Myocyte (in vitro differentiated cells): ENCODE measurements around the gene AKR1C1. TPM values are rescaled to one million over a fixed set of nuclear protein-coding genes. Genes with fewer than 3 reads are reported as not detected.
"Not testable (repeated sequence)": the region's sequence is repeated elsewhere in the genome, so short reads cannot be mapped to it uniquely, and the experiment has no call there.

Source experiments
- DNase-seq: peaks from one replicate; pipeline ENCODE4 v3.0.0-alpha.2; 2012; ENCODE audit warnings: low read depth
- total RNA-seq: library from RNA; depleted of rRNA; stranded (reverse); fragments of >200 nt; gene quantifications from 2 replicates; pipeline ENCODE4 v1.2.3, GENCODE V29; 2014

AKR1C1 gene
- total RNA-seq, 1 donor from 2014 or later = 38.1 TPM

DNA sequence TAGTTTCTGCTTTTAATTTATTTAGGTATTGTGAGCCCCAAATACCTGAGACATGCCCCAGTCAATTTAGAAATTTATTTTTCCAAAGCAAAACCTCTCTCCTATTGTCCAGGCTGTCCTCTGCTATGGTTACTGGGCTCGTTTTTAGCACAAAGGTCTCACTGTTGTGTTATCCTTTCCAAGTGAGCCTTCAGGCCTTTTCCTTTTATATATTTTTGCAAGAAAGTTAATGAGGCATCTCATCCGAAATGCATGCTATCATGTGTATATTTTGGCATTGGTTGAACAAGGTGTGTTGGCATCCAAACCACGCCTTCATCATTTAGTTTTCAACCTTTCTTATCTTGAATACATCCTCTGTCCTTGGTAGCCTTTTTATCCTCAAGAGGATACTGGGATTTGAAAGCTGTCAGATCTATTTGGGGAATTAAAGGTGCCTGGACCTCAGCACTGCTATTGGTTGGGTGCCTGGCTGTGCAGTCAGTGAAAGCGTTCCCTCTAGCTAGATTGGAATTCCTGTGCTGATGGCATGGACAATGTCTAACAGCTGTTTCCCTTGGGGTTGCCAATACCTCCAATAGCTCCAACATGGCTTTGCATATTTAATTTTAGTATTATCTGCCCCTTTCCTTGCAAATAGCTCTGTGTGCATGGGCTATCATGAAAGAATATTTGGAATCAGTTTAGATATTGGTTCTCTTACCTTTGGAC is 51.1 kb downstream of the AKR1C1 start:
- DNase-seq = not testable (repeated sequence)

DNA sequence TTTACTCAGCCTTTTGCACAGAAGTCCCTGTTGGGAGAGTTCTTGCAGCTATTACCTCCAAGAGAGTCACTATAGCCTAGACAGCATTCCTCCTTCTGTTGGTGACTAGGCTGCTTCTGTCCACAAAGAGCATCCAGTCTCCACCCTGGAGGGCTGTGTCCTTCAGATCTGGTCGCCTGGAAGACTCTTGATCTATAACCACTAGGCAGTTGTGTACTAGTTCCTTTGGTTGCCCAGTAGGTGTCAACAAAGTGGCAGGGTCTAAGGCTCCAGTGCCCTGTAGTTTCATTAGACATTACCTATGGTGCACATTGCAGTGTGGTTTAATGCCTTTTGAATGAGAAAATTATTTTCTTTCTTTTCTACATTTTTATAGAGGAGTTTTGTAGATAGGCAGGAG is 51.7 kb downstream of the AKR1C1 start:
- no peak for DNase-seq

DNA sequence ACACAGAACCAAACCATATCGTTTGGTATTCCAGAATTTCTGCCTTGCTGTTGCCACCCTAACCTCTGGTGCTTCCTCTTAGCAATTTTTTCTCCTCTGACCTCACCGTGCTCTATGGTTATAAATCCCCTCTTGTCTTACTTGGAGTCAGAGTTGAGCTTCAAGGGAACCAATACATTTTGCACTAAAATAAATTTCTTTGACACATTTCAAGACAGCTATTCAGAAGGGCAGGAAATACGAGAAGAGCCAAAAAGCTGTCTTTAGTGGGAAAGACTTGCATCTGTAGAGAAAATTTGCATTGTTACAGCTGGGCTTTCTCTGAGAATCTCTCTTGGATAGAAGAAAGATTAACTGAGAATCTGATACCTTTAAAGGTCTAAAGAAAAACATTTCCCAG is 54.9 kb downstream of the AKR1C1 start:
- DNase-seq = peak; percentile 44

DNA sequence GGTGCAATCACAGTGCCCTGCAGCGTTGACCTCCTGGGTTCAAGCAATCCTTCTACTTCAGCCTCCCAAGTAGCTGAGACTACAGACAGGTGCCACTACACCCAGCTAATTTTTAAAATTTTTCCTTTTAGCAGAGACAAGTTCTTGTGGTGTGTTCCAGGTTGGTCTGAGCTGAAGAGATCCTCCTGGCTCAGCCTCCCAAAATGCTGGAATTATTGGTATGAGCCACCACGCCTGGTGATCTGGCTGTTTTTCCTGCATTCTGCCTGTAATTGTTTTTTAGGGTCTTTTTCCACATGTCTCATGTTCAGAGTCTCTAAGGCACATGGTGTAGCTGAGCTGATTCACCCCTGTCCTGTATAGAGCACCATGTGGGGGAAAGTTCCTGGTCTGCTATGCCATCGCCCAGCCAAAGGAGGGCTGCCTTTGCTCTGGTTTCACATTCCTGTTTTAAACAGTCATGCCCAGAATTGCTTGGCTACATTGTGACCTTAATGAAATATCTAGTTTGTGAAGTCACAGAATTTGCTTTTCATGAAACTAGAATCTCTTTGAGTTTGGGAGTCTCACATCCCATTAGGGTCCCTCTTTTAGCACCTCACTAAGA is 55.6 kb downstream of the AKR1C1 start:
- DNase-seq = peak; percentile 77

DNA sequence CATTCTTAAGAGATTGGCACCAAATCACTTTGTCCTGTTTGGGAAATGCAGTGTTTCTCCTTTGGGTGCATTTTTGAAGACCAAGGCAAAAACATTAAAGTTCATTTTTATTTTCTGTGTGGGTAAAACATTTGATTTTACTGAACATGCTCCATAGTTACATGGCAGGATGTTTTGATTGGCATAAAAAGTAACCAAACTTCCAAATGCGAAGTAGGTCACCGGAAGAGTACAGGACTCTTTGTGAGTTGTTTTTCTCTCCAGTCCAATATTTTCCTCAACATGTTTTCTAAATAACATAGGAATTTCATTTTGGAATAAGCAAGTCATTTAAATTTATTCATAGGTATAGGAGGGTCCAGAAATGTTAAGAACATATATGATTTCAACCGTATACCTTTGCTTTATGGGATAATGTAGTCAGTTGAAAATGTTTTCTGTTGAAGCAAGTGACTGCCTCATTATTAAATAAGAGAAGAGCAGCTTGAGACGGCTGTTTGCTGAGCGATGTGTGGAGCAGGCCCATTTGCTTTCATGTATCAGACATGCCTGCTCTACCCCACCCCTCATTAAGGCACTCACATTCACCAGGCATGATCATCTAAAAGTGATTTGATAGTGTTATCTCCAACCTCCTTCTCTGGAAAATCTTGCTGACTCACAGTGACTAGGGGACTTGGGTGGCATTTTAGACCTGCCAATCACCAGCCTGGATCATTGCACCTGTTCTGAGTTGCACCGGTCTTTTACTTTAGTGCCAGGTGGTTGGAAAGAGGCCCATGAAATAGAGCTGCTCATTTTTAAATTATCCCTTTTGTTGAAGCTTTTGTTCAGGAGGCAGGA is 56.8 kb downstream of the AKR1C1 start:
- DNase-seq = peak; percentile 85

DNA sequence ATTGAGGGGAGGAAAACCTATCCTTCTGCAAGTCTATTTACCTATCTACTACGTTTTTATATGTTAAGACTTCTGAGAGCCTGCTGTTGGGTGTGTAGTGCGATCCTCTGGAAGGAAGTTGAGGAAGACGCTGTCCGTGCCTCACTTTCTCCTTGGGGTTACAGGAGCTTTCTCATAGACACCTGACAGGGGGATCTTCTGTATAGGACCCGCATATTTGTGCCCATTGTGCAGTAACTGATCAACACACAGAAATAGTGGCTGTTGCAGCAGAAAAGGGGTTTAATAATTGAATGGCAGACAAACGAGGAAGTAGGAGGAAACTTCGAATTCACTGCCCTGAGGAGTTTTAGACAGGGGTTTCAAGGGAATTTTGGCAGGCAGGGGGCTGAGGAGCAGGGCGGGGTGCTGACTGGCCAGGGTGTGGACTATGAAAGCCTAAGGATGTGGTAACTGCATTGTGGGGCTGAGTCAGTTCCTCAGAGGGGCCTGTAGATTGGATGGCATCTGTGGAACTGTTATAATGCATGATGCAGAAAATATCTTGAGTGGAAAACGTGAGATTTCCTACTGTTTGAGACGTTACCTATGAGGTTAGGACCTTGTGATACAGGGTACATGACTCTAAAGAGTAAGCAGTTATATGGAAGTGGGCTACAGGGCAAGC is 58.5 kb downstream of the AKR1C1 start:
- not testable (repeated sequence) for DNase-seq

DNA sequence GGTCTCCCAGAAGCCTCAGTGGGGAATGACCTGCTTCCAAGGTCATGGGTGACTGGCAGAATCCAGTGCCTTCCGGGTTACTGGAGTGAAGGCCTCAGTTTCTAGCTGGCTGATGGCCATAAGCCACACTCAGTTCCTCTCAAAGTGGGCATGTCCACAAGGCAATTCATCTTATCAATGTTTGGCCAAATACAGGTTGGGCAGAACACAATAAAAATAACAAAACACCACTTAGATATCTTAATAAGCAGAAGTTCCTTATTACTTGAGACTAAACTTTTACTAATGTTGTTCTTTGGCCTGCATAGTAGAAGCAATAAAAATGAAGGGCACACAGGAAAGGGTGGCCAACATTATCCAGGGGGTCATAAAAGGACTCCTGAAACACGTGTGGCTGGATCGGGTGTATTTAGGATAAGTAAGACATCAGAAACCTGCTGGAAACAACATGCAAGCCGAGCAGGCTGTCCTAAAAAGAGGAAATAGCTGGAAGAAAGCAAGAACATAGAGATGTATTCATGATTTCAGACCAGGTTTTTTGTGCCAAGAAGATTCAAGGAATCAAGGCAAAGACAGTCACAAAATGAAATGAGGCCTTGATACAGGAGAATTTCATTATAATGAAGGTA is 60.1 kb downstream of the AKR1C1 start:
- no peak for DNase-seq

DNA sequence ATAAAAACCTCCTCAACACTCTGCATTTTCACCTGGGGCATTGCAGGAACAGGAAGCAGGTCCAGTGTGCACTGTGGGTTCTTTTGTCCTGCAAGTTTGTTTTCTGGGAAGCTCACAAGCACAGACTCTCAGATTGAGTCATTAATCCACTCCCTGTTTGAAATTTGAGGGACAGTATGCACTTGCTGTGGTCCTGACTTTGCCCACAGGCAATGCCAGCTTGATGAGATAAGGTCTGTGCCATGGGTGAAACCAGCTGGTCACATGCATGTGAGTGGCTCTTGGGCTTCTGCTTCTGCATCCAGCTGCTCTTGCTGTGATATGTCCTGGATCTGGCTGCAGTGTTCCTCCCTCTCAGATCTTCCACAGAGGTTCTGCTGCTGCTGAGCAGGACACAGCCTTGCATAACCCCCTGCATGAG is 62.3 kb downstream of the AKR1C1 start:
- peak; percentile 94 for DNase-seq

DNA sequence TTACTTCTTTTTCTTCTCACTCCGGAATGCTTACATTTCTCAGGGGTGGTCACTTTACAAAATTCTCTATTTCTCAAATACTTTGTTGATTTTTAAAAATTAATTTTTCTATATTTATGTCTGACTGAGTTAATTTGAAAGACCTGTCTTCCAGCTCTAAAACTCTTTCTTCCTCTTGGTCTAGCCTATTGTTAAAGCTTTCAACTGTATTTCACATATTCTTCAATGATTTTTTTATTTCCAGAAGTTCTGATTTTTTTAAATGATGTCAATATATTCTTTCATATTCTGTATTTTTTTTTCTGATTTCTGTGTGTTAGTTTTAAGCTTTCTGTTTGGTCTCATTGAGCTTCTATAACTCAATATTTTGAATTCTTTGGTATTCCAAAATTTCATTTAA is 67.8 kb downstream of the AKR1C1 start:
- no peak for DNase-seq

DNA sequence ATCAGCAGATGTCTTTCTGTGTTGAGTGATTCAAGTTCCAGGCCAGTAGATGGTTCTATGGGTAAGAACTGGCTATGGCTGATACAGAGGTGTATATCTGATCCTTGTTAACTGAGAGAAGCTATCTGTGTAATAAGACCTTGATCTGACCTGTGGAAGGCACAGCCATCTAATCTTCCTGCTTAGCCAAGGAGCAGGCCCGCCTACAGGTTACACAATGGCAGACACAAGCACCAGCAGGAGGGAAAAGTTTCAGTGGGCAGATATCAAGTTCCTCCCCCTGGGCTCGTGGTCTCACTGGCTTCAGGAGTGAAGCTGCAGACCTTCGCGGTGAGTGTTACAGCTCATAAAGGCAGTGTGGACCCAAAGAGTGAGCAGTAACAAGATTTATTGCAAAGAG is 68.4 kb downstream of the AKR1C1 start:
- not testable (repeated sequence) for DNase-seq

DNA sequence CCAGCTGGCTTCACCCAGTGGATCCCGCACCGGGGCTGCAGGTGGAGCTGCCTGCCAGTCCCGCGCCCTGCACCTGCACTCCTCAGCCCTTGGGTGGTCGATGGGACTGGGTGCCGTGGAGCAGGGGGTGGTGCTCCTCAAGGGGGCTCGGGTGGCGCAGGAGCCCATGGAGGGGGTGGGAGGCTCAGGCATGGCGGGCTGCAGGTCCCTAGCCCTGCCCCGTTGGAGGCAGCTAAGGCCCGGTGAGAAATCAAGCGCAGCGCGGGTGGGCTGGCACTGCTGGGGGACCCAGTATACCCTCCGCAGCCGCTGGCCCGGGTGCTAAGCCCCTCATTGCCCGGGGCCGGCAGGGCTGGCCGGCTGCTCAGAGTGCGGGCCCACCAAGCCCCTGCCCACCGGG is 69.2 kb downstream of the AKR1C1 start:
- DNase-seq = not testable (repeated sequence)

Other genes with a start within 250 kb of the AKR1C1 start
- gene AKR1E2, start 137.2 kb upstream of the AKR1C1 start, total RNA-seq = not detected in 2 replicates
- gene AKR1C2, start 40.4 kb downstream of the AKR1C1 start, total RNA-seq = 33.3 and 49.4 TPM in 2 replicates
- 65.8 and 91.3 TPM in 2 replicates for gene AKR1C3, start 131.0 kb downstream of the AKR1C1 start, total RNA-seq
- gene AKR1C8, start 221.7 kb downstream of the AKR1C1 start, total RNA-seq = not detected in 2 replicates
- not detected in 2 replicates for gene AKR1C4, start 233.4 kb downstream of the AKR1C1 start, total RNA-seq